Ishikawa (cell line): Measurements from ENCODE around the gene IL12A.

Source experiments
- CEBPB ChIP-seq: IDR thresholded peaks from 2 replicates; pipeline ENCODE4 v1.6.1; 2012
- CREB1 ChIP-seq: IDR thresholded peaks from 2 replicates; pipeline ENCODE4 v1.6.1; 2012; ENCODE audit warnings: low read depth
- EGR1 ChIP-seq: IDR thresholded peaks from 2 replicates; pipeline ENCODE4 v1.6.1; 2012
- EP300 ChIP-seq: IDR thresholded peaks from 2 replicates; pipeline ENCODE4 v1.6.1; 2012; ENCODE audit warnings: borderline replicate concordance
- FOXM1 ChIP-seq: IDR thresholded peaks from 2 replicates; pipeline ENCODE4 v1.6.1; 2012; ENCODE audit warnings: low read depth, borderline replicate concordance
- NFIC ChIP-seq: IDR thresholded peaks from 2 replicates; pipeline ENCODE4 v1.6.1; 2012
- RAD21 ChIP-seq: IDR thresholded peaks from 2 replicates; pipeline ENCODE4 v1.6.1; 2012; ENCODE audit warnings: low read depth
- TAF1 ChIP-seq: IDR thresholded peaks from 2 replicates; pipeline ENCODE4 v1.6.1; 2012; ENCODE audit warnings: low read depth, mild to moderate bottlenecking
- TCF12 ChIP-seq: IDR thresholded peaks from 2 replicates; pipeline ENCODE4 v1.6.1; 2012; ENCODE audit warnings: low read depth
- TEAD4 ChIP-seq: IDR thresholded peaks from 2 replicates; pipeline ENCODE4 v1.6.1; 2012
- YY1 ChIP-seq: IDR thresholded peaks from 2 replicates; pipeline ENCODE4 v1.6.1; 2012; ENCODE audit warnings: low read depth
- ZBTB7A ChIP-seq: IDR thresholded peaks from 2 replicates; pipeline ENCODE4 v1.6.1; 2012; ENCODE audit warnings: low read depth
- TF ChIP-seq, protein P1 (sequence below): IDR thresholded peaks from 2 replicates; pipeline ENCODE4 v1.6.1; 2012
- TF ChIP-seq, protein P2 (sequence below): IDR thresholded peaks from 2 replicates; pipeline ENCODE4 v1.6.1; 2012
- TF ChIP-seq, protein P3 (sequence below): IDR thresholded peaks from 2 replicates; pipeline ENCODE4 v1.6.1; 2012; ENCODE audit warnings: low read depth, mild to moderate bottlenecking

The IL12A gene

DNA sequence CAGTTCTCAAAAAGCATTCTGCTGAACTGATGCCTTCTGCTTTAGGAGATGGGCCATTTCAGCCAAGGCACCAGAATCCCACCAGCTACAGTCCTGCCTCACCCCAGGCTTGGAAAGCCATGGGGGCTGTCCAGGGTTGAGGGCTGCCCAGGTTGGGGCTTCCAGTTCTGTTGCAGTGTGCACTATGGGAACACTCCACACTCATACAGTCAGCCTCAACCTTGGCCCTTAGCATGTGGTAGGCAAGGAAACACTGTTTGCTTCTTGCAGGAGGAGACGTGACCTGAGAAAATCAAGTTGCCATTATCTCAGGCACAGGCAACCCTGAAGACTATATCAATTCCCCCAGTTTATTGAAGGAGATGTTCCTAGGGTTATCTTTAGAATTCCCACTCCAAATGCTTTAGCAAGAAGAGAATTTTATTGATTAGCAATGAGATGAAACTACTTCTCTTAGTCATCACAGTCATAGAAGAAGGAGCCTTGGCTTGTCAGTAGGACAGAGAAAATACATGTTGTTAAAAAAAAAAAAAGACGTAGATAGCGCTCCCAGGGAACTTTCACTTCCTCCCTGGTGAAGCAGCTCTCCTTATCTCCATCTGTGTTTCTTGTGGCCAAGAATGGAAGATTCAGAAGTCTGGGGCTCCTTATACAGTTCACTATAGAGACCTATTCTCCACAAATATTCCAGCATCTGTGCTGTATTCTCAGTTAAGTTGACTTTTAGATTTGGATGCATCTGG, 38.3 kb upstream of the IL12A start:
- TF ChIP-seq RAD21: no peak
- TF ChIP-seq, protein P1, sequence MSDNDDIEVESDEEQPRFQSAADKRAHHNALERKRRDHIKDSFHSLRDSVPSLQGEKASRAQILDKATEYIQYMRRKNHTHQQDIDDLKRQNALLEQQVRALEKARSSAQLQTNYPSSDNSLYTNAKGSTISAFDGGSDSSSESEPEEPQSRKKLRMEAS: no peak

DNA sequence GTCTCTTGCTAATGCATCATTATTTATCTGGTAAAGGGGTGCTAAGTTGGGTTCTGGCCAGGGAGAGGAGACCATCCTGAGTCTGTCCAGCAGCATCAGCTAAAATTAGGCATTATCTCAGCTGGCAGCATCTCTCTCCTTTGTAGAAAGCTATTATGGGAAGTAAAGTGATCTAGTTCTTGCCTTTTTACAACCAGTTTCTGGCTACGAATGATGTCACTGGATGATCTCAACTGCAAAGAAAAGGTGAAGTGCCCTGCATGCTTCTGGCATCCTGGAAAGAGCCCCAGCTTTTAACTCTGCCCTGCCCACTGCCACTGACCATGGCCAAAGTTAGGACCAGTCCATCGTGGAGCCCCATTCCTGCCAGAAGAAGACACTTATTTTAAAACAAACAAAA, 37.1 kb upstream of the IL12A start:
- TF ChIP-seq TAF1 (no peak), TCF12 (no peak), CEBPB (no peak), CREB1 (no peak), EGR1 (no peak), ZBTB7A (no peak), EP300 (no peak), TEAD4 (no peak), RAD21 (no peak), NFIC (no peak), FOXM1 (no peak), YY1 (no peak)
- TF ChIP-seq, protein P2, sequence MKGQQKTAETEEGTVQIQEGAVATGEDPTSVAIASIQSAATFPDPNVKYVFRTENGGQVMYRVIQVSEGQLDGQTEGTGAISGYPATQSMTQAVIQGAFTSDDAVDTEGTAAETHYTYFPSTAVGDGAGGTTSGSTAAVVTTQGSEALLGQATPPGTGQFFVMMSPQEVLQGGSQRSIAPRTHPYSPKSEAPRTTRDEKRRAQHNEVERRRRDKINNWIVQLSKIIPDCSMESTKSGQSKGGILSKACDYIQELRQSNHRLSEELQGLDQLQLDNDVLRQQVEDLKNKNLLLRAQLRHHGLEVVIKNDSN: no peak
- TF ChIP-seq, protein P1: no peak
- TF ChIP-seq, protein P3, sequence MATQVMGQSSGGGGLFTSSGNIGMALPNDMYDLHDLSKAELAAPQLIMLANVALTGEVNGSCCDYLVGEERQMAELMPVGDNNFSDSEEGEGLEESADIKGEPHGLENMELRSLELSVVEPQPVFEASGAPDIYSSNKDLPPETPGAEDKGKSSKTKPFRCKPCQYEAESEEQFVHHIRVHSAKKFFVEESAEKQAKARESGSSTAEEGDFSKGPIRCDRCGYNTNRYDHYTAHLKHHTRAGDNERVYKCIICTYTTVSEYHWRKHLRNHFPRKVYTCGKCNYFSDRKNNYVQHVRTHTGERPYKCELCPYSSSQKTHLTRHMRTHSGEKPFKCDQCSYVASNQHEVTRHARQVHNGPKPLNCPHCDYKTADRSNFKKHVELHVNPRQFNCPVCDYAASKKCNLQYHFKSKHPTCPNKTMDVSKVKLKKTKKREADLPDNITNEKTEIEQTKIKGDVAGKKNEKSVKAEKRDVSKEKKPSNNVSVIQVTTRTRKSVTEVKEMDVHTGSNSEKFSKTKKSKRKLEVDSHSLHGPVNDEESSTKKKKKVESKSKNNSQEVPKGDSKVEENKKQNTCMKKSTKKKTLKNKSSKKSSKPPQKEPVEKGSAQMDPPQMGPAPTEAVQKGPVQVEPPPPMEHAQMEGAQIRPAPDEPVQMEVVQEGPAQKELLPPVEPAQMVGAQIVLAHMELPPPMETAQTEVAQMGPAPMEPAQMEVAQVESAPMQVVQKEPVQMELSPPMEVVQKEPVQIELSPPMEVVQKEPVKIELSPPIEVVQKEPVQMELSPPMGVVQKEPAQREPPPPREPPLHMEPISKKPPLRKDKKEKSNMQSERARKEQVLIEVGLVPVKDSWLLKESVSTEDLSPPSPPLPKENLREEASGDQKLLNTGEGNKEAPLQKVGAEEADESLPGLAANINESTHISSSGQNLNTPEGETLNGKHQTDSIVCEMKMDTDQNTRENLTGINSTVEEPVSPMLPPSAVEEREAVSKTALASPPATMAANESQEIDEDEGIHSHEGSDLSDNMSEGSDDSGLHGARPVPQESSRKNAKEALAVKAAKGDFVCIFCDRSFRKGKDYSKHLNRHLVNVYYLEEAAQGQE: no peak

DNA sequence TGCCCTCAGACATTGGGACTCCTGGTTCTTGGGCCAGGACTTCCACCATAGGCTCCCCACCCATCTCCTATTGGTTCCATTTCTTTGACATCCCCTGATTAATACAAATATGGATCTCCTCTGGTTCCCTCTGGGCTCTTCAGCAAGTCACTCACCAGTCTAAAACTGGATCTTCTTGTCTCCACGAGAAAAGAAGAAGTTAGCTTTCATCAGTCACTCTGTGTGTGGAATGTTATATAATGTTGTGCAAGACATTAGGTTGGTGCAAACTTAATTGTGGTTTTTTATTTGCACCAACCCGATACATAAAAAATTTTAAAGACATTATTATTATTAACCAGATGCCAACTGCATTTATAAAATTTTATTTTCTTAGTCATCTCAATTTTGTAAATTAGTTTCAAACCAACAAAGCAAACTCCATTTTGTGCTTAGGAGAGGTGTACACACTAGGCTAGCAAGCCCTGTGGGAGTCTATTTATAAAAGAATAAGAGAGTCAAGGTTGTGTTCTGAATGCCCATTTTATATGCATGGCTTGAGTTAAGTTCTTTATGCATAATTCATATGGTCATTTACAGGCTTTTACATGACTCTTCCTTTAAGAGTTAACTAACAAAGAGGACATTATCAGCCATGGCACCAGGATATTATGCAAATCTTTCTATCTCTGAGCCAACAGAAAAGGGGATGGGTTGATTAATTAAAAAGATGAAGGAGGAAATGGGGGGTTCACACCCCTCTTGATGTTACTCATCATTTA, 35.1 kb upstream of the IL12A start:
- TF ChIP-seq ZBTB7A (no peak), TEAD4 (no peak), RAD21 (no peak)

DNA sequence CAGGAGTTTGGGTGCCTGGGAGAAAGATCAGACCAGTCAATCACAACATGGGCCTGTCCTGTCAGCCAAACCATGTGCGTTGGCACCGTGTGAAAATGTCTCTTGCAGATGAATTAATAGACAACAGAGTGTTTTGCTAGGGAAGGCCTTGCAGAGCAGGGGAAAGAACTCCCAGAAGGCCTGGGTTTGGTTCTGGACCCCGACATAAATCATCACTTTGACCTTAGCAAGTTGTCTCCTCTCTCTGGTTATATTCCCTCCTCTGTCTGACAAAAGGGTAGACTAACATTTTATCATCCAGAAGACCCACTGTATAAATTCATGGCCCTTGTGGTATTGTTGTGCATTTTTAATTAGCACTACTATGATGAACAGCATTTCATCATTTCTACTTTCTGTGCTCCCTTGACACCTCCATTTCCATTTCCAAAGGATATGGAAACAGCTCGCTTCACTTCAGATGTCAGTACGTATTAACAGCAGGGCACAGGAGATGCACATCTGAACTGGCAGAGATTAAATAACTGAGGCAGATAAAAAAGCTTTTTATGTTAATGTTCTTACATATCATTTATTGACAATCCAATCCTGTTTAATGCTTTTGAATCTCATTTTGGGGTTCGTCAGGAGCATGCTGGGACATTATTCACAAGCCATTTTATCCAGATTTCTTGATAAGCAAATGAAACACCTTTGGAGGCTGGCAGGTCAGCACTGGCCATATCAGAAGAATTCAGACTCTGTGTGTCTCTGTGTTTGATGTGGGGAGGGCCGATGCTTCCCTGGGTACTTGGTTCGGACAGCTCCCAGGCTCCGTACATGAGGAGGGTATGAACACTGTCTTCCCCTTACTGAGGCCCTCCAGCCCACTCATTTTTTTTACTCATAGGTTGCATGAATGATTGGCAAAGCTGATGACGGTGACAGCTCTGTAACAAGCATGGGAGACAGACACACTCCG, 28.2 kb upstream of the IL12A start:
- TF ChIP-seq NFIC: no peak
- TF ChIP-seq CREB1: no peak
- no peak for TF ChIP-seq YY1
- no peak for TF ChIP-seq TCF12
- no peak for TF ChIP-seq CEBPB
- no peak for TF ChIP-seq EP300
- no peak for TF ChIP-seq FOXM1
- TF ChIP-seq, protein P3: no peak
- TF ChIP-seq, protein P1: no peak
- no peak for TF ChIP-seq TAF1
- TF ChIP-seq, protein P2: no peak
- TF ChIP-seq ZBTB7A: no peak
- no peak for TF ChIP-seq TEAD4
- TF ChIP-seq EGR1: no peak
- TF ChIP-seq RAD21: no peak
